Astrocyte of the cerebellum (primary cell): ENCODE data around the gene PUS10.
"Not testable (repeated sequence)": the region's sequence is repeated elsewhere in the genome, so short reads cannot be mapped to it uniquely, and the experiment has no call there.

Experiments used
- DNase-seq: peaks from one replicate; pipeline ENCODE4 v3.0.0-alpha.2; 2011; ENCODE audit warnings: low read depth
- H3K4me3 ChIP-seq: 2 replicates; pipeline ENCODE4 v1.5.1; 2011; ENCODE audit warnings: mild to moderate bottlenecking, low read depth, low read length, moderate library complexity
- CTCF ChIP-seq: IDR thresholded peaks from 2 replicates; pipeline ENCODE4 v1.5.1; 2012; ENCODE audit warnings: low read length, low read depth, moderate library complexity, mild to moderate bottlenecking; ENCODE audit errors: missing control alignments
- in situ Hi-C: cut with HindIII; loops from 2 replicates; pipeline ENCODE4 v1.10.0; 2017; ENCODE audit warnings: low sequenced_read_pairs

The PUS10 gene

GRCh38 chr2:60984720-60985119 is 33.3 kb downstream of the PUS10 start:
- no peak for DNase-seq
- in situ Hi-C loops: no loop called here
- TF ChIP-seq CTCF: no peak
- H3K4me3 ChIP-seq: no peak overlapping the region

- H3K4me3 ChIP-seq, in situ Hi-C loops, DNase-seq: not testable (repeated sequence)
Measured at GRCh38 chr2:60982066-60982465, 36.0 kb downstream of the PUS10 start.

- DNase-seq: no peak
- no peak for TF ChIP-seq CTCF
- no peak overlapping the region for H3K4me3 ChIP-seq
- in situ Hi-C loops: no loop called here
Measured at GRCh38 chr2:60980071-60980815, 37.8 kb downstream of the PUS10 start.

- DNase-seq: no peak
- H3K4me3 ChIP-seq: no peak overlapping the region
- in situ Hi-C loops: no loop called here
- TF ChIP-seq CTCF: no peak
Measured at GRCh38 chr2:60979231-60979630, 38.8 kb downstream of the PUS10 start.

- in situ Hi-C loops: no loop called here
- no peak for TF ChIP-seq CTCF
- no peak overlapping the region for H3K4me3 ChIP-seq
- no peak for DNase-seq
Measured at GRCh38 chr2:60977562-60977895, 40.5 kb downstream of the PUS10 start.

- in situ Hi-C loops: no loop called here
- TF ChIP-seq CTCF: no peak
- no peak overlapping the region for H3K4me3 ChIP-seq
- DNase-seq: no peak
Measured at GRCh38 chr2:60976875-60977561, 41.0 kb downstream of the PUS10 start.

GRCh38 chr2:60976256-60976850 is 41.7 kb downstream of the PUS10 start:
- no peak for TF ChIP-seq CTCF
- in situ Hi-C loops: no loop called here
- no peak for DNase-seq
- no peak overlapping the region for H3K4me3 ChIP-seq
